Measurements from ENCODE around the gene MRPL43. TPM values are rescaled to one million over a fixed set of nuclear protein-coding genes. Genes with fewer than 3 reads are reported as not detected.
"Not testable (repeated sequence)": the region's sequence is repeated elsewhere in the genome, so short reads cannot be mapped to it uniquely, and the experiment has no call there.

MRPL43 gene
- 10 to 100 TPM; 47.2 to 62.6 (median 60.6) TPM for total RNA-seq
- polyA plus RNA-seq: 90.6 TPM
- long read RNA-seq, donor 1, transcript MRPL43-203 (3 exons, 1,010 nt): major isoform, 19 of 43 reads
- long read RNA-seq, donor 1, transcript MRPL43-201 (5 exons, 747 nt): minor isoform, 5 of 43 reads
- long read RNA-seq, donor 1, partial matches to known transcripts: 4 of 43 reads
- long read RNA-seq, donor 1, other reads (novel, unspliced or antisense): 8 of 43 reads
- long read RNA-seq, donor 2, transcript MRPL43-203 (3 exons, 1,010 nt): major isoform, 14 of 33 reads
- long read RNA-seq, donor 2, partial matches to known transcripts: 1 of 33 reads
- long read RNA-seq, donor 2, other reads (novel, unspliced or antisense): 9 of 33 reads
- long read RNA-seq, donor 3, transcript MRPL43-212 (2 exons, 810 nt): minor isoform, 5 of 37 reads
- long read RNA-seq, donor 3, transcript MRPL43-203 (3 exons, 1,010 nt): major isoform, 23 of 37 reads
- long read RNA-seq, donor 3, partial matches to known transcripts: 0 of 37 reads
- long read RNA-seq, donor 3, other reads (novel, unspliced or antisense): 5 of 37 reads
- long read RNA-seq, donor 4, transcript MRPL43-203 (3 exons, 1,010 nt): major isoform, 10 of 20 reads
- long read RNA-seq, donor 4, partial matches to known transcripts: 0 of 20 reads
- long read RNA-seq, donor 4, other reads (novel, unspliced or antisense): 8 of 20 reads

- intact Hi-C loops (cut with DNase I): no loop called here
- WGBS: 1% methylated on average over 75 of the region's 75 CpGs
- Histone ChIP-seq H3K4me1 (ENCODE audit: control insufficient read depth, insufficient read depth, low read length) (peaks cover 10% of the 10 kb centered on the region), H3K27me3 (ENCODE audit: control insufficient read depth, insufficient read depth) (no peaks in the 10 kb centered on the region), H3K4me3 (ENCODE audit: low read length) (peak within 1 kb of the TSS; percentile 51), H3K27ac (ENCODE audit: low read length) (peak within 1 kb of the TSS; percentile 46), H3K9me3 (ENCODE audit: control insufficient read depth, low read length) (no peaks in the 10 kb centered on the region)
- peak; percentile 87 to 90 for ATAC-seq
- DNase-seq: peak; percentile 87 to 94 (median 93)
Observed at GRCh38 chr10:100986952-100987684, at the start of gene MRPL43, which contains the start of gene TWNK. Gene MRPL43, minus strand, starts transcription at chr10:100987497. Its CDS starts 54 bp downstream, at chr10:100987443. Gene TWNK, plus strand, starts transcription at chr10:100987543. Its CDS starts 668 bp downstream, at chr10:100988211.

- Histone ChIP-seq H3K9me3 (ENCODE audit: control insufficient read depth, low read length) (no peaks in the 10 kb centered on the region), H3K4me1 (ENCODE audit: control insufficient read depth, insufficient read depth, low read length) (peaks cover 2% of the 10 kb centered on the region), H3K4me3 (ENCODE audit: low read length) (no peak overlapping the region), H3K27ac (ENCODE audit: low read length) (no peak overlapping the region), H3K27me3 (ENCODE audit: control insufficient read depth, insufficient read depth) (no peaks in the 10 kb centered on the region)
- ATAC-seq: no peak
- WGBS: 79% methylated on average over 7 of the region's 7 CpGs
- DNase-seq: no peak
- intact Hi-C loops (cut with DNase I): no loop called here
Observed at GRCh38 chr10:101036726-101037125, 49.4 kb upstream of the MRPL43 start.

- H3K27ac ChIP-seq (ENCODE audit: low read length): no peak overlapping the region
- no peak for ATAC-seq
- peaks cover 2% of the 10 kb centered on the region for H3K4me1 ChIP-seq (ENCODE audit: control insufficient read depth, insufficient read depth, low read length)
- H3K27me3 ChIP-seq (ENCODE audit: control insufficient read depth, insufficient read depth): no peaks in the 10 kb centered on the region
- WGBS: 85% methylated on average over 10 of the region's 10 CpGs
- DNase-seq: no peak
- H3K9me3 ChIP-seq (ENCODE audit: control insufficient read depth, low read length): no peaks in the 10 kb centered on the region
- H3K4me3 ChIP-seq (ENCODE audit: low read length): no peak overlapping the region
- intact Hi-C loops (cut with DNase I): no loop called here
Observed at GRCh38 chr10:101035916-101036702, 48.8 kb upstream of the MRPL43 start.

GRCh38 chr10:101035314-101035713, 48.0 kb upstream of the MRPL43 start:
- Histone ChIP-seq H3K4me3 (ENCODE audit: low read length) (no peak overlapping the region), H3K4me1 (ENCODE audit: control insufficient read depth, insufficient read depth, low read length) (peaks cover 2% of the 10 kb centered on the region), H3K27me3 (ENCODE audit: control insufficient read depth, insufficient read depth) (no peaks in the 10 kb centered on the region), H3K9me3 (ENCODE audit: control insufficient read depth, low read length) (no peaks in the 10 kb centered on the region), H3K27ac (ENCODE audit: low read length) (no peak overlapping the region)
- 89% methylated on average over 7 of the region's 7 CpGs for WGBS
- no peak for DNase-seq
- ATAC-seq: no peak
- intact Hi-C loops (cut with DNase I): no loop called here

GRCh38 chr10:101034404-101034803, 47.1 kb upstream of the MRPL43 start:
- H3K27me3 ChIP-seq (ENCODE audit: control insufficient read depth, insufficient read depth); H3K9me3 ChIP-seq (ENCODE audit: control insufficient read depth, low read length); ATAC-seq; intact Hi-C loops (cut with DNase I); H3K4me1 ChIP-seq (ENCODE audit: control insufficient read depth, insufficient read depth, low read length); H3K4me3 ChIP-seq (ENCODE audit: low read length); DNase-seq; H3K27ac ChIP-seq (ENCODE audit: low read length): not testable (repeated sequence)
- WGBS: 90% methylated on average over 4 of the region's 4 CpGs

- no peak for ATAC-seq
- no peak overlapping the region for H3K27ac ChIP-seq (ENCODE audit: low read length)
- intact Hi-C loops (cut with DNase I): no loop called here
- no peaks in the 10 kb centered on the region for H3K27me3 ChIP-seq (ENCODE audit: control insufficient read depth, insufficient read depth)
- H3K9me3 ChIP-seq (ENCODE audit: control insufficient read depth, low read length): no peaks in the 10 kb centered on the region
- WGBS: 68% methylated on average over 3 of the region's 3 CpGs
- no peak for DNase-seq
- peaks cover 2% of the 10 kb centered on the region for H3K4me1 ChIP-seq (ENCODE audit: control insufficient read depth, insufficient read depth, low read length)
- peak overlapping the region; percentile 60 for H3K4me3 ChIP-seq (ENCODE audit: low read length)
Observed at GRCh38 chr10:101033276-101033675, 46.0 kb upstream of the MRPL43 start.

GRCh38 chr10:101032637-101033224, 45.4 kb upstream of the MRPL43 start:
- 9% methylated on average over 6 of the region's 6 CpGs for WGBS
- peak; percentile 81 to 85 (median 82) for DNase-seq
- ATAC-seq: peak; percentile 70 to 85
- H3K9me3 ChIP-seq (ENCODE audit: control insufficient read depth, low read length): no peaks in the 10 kb centered on the region
- peak overlapping the region; percentile 80 for H3K27ac ChIP-seq (ENCODE audit: low read length)
- intact Hi-C loops (cut with DNase I): no loop called here
- peak overlapping the region; percentile 60 for H3K4me3 ChIP-seq (ENCODE audit: low read length)
- H3K27me3 ChIP-seq (ENCODE audit: control insufficient read depth, insufficient read depth): no peaks in the 10 kb centered on the region
- H3K4me1 ChIP-seq (ENCODE audit: control insufficient read depth, insufficient read depth, low read length): peaks cover 2% of the 10 kb centered on the region

- Histone ChIP-seq H3K4me3 (ENCODE audit: low read length) (peak overlapping the region; percentile 60), H3K27ac (ENCODE audit: low read length) (peak overlapping the region; percentile 80), H3K4me1 (ENCODE audit: control insufficient read depth, insufficient read depth, low read length) (peaks cover 2% of the 10 kb centered on the region), H3K27me3 (ENCODE audit: control insufficient read depth, insufficient read depth) (no peaks in the 10 kb centered on the region), H3K9me3 (ENCODE audit: control insufficient read depth, low read length) (no peaks in the 10 kb centered on the region)
- under 1% methylated on average over 47 of the region's 47 CpGs for WGBS
- DNase-seq (peak; percentile 87 to 95 (median 95)), ATAC-seq (peak; percentile 77 to 81)
- intact Hi-C loops (cut with DNase I): no loop called here
Observed at GRCh38 chr10:101031796-101032636, 44.7 kb upstream of the MRPL43 start.

- DNase-seq (peak; percentile 97 to 99 (median 99)), ATAC-seq (peak; percentile 88 to 92)
- WGBS: under 1% methylated on average over 38 of the region's 38 CpGs
- H3K4me1 ChIP-seq (ENCODE audit: control insufficient read depth, insufficient read depth, low read length): peaks cover 2% of the 10 kb centered on the region
- no peaks in the 10 kb centered on the region for H3K9me3 ChIP-seq (ENCODE audit: control insufficient read depth, low read length)
- H3K27me3 ChIP-seq (ENCODE audit: control insufficient read depth, insufficient read depth): no peaks in the 10 kb centered on the region
- H3K4me3 ChIP-seq (ENCODE audit: low read length): peak within 1 kb of the TSS; percentile 60
- intact Hi-C loops (cut with DNase I): no loop called here
- H3K27ac ChIP-seq (ENCODE audit: low read length): peak within 1 kb of the TSS; percentile 80
Observed at GRCh38 chr10:101031128-101031795, 44.0 kb upstream of the MRPL43 start, which contains the start of the genes PDZD7 and SFXN3. Gene PDZD7, minus strand, starts transcription at chr10:101031129. Its CDS starts 910 bp downstream, at chr10:101030219. Gene SFXN3, plus strand, starts transcription at chr10:101031234. Its CDS starts 3,461 bp downstream, at chr10:101034695.

Data from right cardiac atrium (tissue), 5 donors.